HepG2 (cell line): Measurements from ENCODE around the gene STX10. TPM values are rescaled to one million over a fixed set of nuclear protein-coding genes. Genes with fewer than 3 reads are reported as not detected.

ENCODE experiments used
- AFF4 ChIP-seq: sonication (generic); formaldehyde crosslinking; IDR thresholded peaks from 2 replicates; pipeline ENCODE4 v1.4.0; 2020; ENCODE audit warnings: missing genetic modification reagents
- ARID2 ChIP-seq: sonication (generic); formaldehyde crosslinking; IDR thresholded peaks from 2 replicates; pipeline ENCODE4 v1.8.1; 2022; ENCODE audit warnings: mild to moderate bottlenecking, missing genetic modification reagents, borderline replicate concordance
- CBFB ChIP-seq: sonication (generic); formaldehyde crosslinking; IDR thresholded peaks from 2 replicates; pipeline ENCODE4 v1.4.0; 2020; ENCODE audit warnings: missing genetic modification reagents
- HHEX ChIP-seq: IDR thresholded peaks from 2 replicates; pipeline ENCODE4 v1.6.1; 2016; ENCODE audit warnings: control low read depth
- HNRNPL ChIP-seq: fragments of 200-400 bp; formaldehyde crosslinking; IDR thresholded peaks from 2 replicates; pipeline ENCODE4 v1.6.1; 2017; ENCODE audit warnings: mild to moderate bottlenecking, low read depth, low read length
- KDM3A ChIP-seq: IDR thresholded peaks from 2 replicates; pipeline ENCODE4 v1.6.1; 2018; ENCODE audit warnings: low read depth, missing compliant biosample characterization
- LCORL ChIP-seq, 2 experiments: fragments of 450-650 bp in 1 of 2; sonication (generic) in 1 of 2; formaldehyde crosslinking in 1 of 2; IDR thresholded peaks; 2 replicates each; pipeline versions ENCODE4 v1.5.0 to v1.6.1; 2017 to 2020; ENCODE audit warnings: antibody characterized with exemption in 1 of 2, missing genetic modification reagents in 1 of 2
- MNT ChIP-seq: fragments of 450-650 bp; IDR thresholded peaks from 2 replicates; pipeline ENCODE4 v1.6.1; 2016
- SMARCE1 ChIP-seq: fragments of 450-650 bp; IDR thresholded peaks from 2 replicates; pipeline ENCODE4 v1.6.1; 2017; ENCODE audit warnings: borderline replicate concordance
- THAP7 ChIP-seq: sonication (generic); formaldehyde crosslinking; IDR thresholded peaks from 2 replicates; pipeline ENCODE4 v1.8.1; 2023; ENCODE audit warnings: mild to moderate bottlenecking, missing genetic modification reagents
- ZFP1 ChIP-seq: IDR thresholded peaks from 2 replicates; pipeline ENCODE4 v1.6.1; 2016
- ZNF510 ChIP-seq: sonication (generic); formaldehyde crosslinking; IDR thresholded peaks from 2 replicates; pipeline ENCODE4 v1.4.0; 2020; ENCODE audit warnings: low read depth, mild to moderate bottlenecking, missing genetic modification reagents
- ZNF713 ChIP-seq: sonication (generic); formaldehyde crosslinking; IDR thresholded peaks from 2 replicates; pipeline ENCODE4 v1.4.0; 2020; ENCODE audit warnings: mild to moderate bottlenecking, missing genetic modification reagents
- ZNF746 ChIP-seq: sonication (generic); formaldehyde crosslinking; IDR thresholded peaks from 2 replicates; pipeline ENCODE4 v1.8.0; 2022; ENCODE audit warnings: mild to moderate bottlenecking, missing genetic modification reagents
- ZSCAN25 ChIP-seq: sonication (generic); formaldehyde crosslinking; IDR thresholded peaks from 2 replicates; pipeline ENCODE4 v1.8.0; 2022; ENCODE audit warnings: mild to moderate bottlenecking, missing genetic modification reagents
- polyA plus RNA-seq, 8 experiments: library from polyadenylated mRNA; depleted of rRNA in 3 of 8; stranded (reverse) in 7 of 8; unstranded in 1 of 8; fragments of >200 nt; fragmentation: Illumina TruSeq in 4 of 8; extraction: Trizol in 4 of 8; gene quantifications; 2 replicates each; pipeline versions ENCODE4 v1.2.1 to v1.2.3, GENCODE V29; 2011 to 2016; ENCODE audit warnings: low read depth in 4 of 8, missing spikeins in 1 of 8, mixed read lengths in 1 of 8; ENCODE audit not compliant: insufficient read depth in 1 of 8
- total RNA-seq, 5 experiments: library from RNA; depleted of rRNA; stranded (reverse); fragments of >200 nt; fragmentation: Illumina TruSeq; extraction: Trizol; gene quantifications; 2 replicates each; pipeline ENCODE4 v1.2.3, GENCODE V29; 2016; ENCODE audit warnings: low read depth in 1 of 5
- TF ChIP-seq, protein P1 (sequence below): sonication (generic); formaldehyde crosslinking; IDR thresholded peaks from 2 replicates; pipeline ENCODE4 v1.4.0; 2020; ENCODE audit warnings: mild to moderate bottlenecking, missing genetic modification reagents
- TF ChIP-seq, protein P2 (sequence below): sonication (generic); formaldehyde crosslinking; IDR thresholded peaks from 2 replicates; pipeline ENCODE4 v1.4.0; 2020; ENCODE audit warnings: missing genetic modification reagents
- TF ChIP-seq, protein P3 (sequence below), 2 experiments: sonication (generic) in 1 of 2; formaldehyde crosslinking in 1 of 2; IDR thresholded peaks; 2 replicates each; pipeline versions ENCODE4 v1.5.1 to v1.6.1; 2011 to 2020; ENCODE audit warnings: borderline replicate concordance in 1 of 2, low read depth in 1 of 2, low read length in 1 of 2, mild to moderate bottlenecking in 1 of 2, missing genetic modification reagents in 1 of 2, moderate library complexity in 1 of 2

STX10 gene
- total and polyA plus RNA-seq, 2 of the 13 experiments (the other 11 are each of a cell fraction or from before 2014, with no cell fraction given), result 47.9 to 66.4 TPM

- TF ChIP-seq ZSCAN25 (CRISPR knock-in tag) (0 out of 2 replicates have a peak, but pooled peaks have one; percentile 61), AFF4 (CRISPR knock-in tag) (no peak), MNT (no peak), ARID2 (CRISPR knock-in tag) (no peak), KDM3A (no peak), THAP7 (CRISPR knock-in tag) (no peak), SMARCE1 (no peak), LCORL (IDR thresholded peaks at IDR 0.05) (no peak), LCORL (CRISPR knock-in tag; IDR thresholded peaks at IDR 0.05) (no peak), ZNF713 (CRISPR knock-in tag) (no peak), CBFB (CRISPR knock-in tag) (no peak), HHEX (no peak), ZFP1 (CRISPR knock-in tag) (no peak), ZNF746 (CRISPR knock-in tag) (no peak), ZNF510 (no peak), HNRNPL (no peak)
- TF ChIP-seq, protein P1, sequence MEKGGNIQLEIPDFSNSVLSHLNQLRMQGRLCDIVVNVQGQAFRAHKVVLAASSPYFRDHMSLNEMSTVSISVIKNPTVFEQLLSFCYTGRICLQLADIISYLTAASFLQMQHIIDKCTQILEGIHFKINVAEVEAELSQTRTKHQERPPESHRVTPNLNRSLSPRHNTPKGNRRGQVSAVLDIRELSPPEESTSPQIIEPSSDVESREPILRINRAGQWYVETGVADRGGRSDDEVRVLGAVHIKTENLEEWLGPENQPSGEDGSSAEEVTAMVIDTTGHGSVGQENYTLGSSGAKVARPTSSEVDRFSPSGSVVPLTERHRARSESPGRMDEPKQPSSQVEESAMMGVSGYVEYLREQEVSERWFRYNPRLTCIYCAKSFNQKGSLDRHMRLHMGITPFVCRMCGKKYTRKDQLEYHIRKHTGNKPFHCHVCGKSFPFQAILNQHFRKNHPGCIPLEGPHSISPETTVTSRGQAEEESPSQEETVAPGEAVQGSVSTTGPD (CRISPR knock-in tag), result no peak
- TF ChIP-seq, protein P2, sequence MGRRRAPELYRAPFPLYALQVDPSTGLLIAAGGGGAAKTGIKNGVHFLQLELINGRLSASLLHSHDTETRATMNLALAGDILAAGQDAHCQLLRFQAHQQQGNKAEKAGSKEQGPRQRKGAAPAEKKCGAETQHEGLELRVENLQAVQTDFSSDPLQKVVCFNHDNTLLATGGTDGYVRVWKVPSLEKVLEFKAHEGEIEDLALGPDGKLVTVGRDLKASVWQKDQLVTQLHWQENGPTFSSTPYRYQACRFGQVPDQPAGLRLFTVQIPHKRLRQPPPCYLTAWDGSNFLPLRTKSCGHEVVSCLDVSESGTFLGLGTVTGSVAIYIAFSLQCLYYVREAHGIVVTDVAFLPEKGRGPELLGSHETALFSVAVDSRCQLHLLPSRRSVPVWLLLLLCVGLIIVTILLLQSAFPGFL (CRISPR knock-in tag), result no peak
- TF ChIP-seq, protein P3, sequence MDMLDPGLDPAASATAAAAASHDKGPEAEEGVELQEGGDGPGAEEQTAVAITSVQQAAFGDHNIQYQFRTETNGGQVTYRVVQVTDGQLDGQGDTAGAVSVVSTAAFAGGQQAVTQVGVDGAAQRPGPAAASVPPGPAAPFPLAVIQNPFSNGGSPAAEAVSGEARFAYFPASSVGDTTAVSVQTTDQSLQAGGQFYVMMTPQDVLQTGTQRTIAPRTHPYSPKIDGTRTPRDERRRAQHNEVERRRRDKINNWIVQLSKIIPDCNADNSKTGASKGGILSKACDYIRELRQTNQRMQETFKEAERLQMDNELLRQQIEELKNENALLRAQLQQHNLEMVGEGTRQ (IDR thresholded peaks at IDR 0.05; ENCODE audit: low read depth, low read length), result no peak
- TF ChIP-seq, protein P3 (CRISPR knock-in tag; IDR thresholded peaks at IDR 0.05; ENCODE audit: borderline replicate concordance), result no peak
Observed at GRCh38 chr19:13117772-13118423, 32.3 kb downstream of the STX10 start, which contains the start of gene NACC1 (continued).
